ENCODE measurements around the gene INPP4B. TPM values are rescaled to one million over a fixed set of nuclear protein-coding genes. Genes with fewer than 3 reads are reported as not detected.
"Not testable (repeated sequence)": the region's sequence is repeated elsewhere in the genome, so short reads cannot be mapped to it uniquely, and the experiment has no call there.

The INPP4B gene
- total RNA-seq, 1 donor from 2014 or later: 12.1 TPM

DNA sequence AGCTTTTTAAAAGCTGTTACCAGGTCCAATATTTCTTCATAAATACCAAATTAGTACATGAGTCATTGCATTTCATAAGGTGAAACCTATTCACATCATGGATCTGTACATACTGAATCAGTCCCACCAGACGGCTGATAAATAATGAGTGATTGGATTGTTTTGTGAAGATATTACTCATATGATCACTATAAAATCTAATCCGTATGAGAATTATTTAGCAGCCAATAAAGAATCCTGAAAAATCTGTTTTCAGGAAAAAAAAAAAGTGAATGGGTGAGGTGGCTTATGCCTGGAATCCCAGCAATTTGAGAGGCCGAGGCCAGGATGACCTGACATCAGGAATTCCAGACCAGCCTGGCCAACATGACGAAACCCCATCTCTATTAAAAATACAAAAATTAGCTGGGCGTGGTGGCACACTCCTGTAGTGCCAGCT, 438.1 kb downstream of the INPP4B start:
- DNase-seq (ENCODE audit: missing footprints): no peak
- intact Hi-C loops (cut with DNase I): no loop called here
- no peak for ATAC-seq

GRCh38 chr4:142407596-142407995, 438.5 kb downstream of the INPP4B start:
- ATAC-seq: no peak
- DNase-seq (ENCODE audit: missing footprints): no peak
- intact Hi-C loops (cut with DNase I): no loop called here

DNA sequence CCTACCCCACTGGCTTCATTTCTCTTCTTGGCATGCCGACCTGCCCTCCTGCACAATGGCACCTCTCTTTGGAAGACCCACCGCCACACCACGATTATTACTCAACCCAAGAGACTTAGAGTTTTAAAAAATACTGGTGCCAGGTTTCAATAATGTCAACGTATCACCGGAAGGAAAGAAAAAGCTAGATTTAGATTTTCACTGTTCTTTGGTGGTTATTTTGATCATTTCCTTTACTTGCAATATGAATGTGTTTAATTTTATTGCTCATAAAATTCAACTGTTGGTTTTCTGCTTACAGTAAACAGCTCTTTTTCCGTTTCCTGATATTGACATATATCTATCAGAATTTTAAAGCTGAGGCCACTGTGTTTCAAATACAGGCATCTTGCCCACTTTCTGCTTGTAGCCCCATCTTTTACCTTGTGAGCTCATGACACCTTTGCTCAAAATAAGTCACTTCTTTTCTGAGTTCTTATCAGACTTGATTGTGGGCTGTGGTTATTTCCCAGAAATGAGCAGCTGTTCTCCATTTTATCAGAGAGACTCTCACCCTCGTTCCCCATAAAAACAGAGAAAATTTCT, 439.1 kb downstream of the INPP4B start:
- DNase-seq (ENCODE audit: missing footprints): no peak
- ATAC-seq: no peak
- intact Hi-C loops (cut with DNase I): no loop called here

- DNase-seq (ENCODE audit: missing footprints) (no peak), ATAC-seq (no peak)
- intact Hi-C loops (cut with DNase I): no loop called here
These were observed 439.6 kb downstream of the INPP4B start for GRCh38 chr4:142406499-142406835.

DNA sequence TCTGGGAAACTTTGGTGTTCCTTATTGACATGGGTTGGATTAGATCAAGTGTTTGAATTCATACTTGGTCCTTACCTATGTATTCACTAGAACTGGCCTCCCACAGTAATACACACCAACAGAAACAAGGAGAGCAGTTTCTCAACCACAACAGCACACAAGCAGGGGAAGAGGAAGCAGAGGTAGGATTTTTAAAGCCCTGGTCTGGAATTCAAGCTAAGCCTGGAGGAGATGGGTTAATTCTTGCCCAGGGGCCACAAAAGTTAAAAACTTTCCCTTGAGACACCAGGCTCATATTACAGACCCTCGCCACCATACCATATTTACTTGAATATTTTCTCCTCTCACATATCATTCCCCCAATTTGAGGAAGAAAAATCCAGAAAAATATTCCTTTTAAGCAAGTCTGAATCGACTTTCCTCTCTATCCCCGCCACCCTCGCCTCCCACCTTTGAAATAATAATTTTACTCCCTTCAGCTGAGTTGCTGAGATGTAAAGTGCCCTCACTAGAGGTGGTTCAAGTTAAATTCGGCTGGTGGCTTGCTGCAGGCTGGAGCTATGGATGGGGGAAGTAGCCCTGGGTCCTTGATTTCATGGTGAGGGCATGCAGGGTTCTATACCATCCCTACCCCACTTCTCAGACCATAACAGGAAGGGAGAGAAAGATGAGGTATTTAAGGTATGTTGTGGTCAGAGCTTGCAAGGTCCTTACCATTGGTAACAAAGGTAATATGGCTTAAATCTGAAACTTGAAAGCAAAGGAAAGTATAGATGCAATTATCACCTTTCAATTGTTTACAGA, 440.2 kb downstream of the INPP4B start:
- peak; percentile 43 for ATAC-seq
- DNase-seq (ENCODE audit: missing footprints): no peak
- intact Hi-C loops (cut with DNase I): no loop called here

DNA sequence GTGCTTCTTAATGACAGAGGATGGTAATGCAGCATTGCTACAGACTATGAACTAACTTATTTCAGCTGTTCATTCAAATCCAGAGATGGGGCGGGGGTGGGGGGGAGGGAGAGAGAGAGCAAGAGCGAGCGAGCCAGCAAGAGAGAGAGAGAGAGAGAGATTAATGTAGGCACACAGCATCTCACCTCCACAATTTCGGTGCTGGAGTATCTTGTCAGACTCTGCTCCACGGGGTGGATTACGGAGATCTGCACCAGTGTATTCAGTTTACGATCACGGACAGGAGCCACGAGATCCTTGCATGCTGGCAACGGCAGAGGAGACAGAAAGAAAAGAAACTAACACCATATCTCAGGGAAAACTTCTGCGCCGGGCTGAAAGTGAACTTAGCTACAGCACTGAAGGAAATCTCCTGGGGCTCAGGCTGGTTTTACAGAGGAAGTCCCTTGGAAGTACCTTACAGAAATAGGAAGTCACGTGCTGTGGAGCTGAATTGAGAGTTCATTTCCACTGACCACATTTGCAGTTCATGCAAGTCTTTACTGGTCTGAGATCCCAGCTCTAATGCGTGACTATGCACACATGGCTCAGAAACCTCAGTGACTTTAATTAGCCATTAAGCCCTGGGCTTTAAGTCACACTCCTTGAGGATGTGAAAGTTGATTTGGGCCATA, 440.9 kb downstream of the INPP4B start:
- intact Hi-C loops (cut with DNase I): no loop called here
- ATAC-seq (peak; percentile 70), DNase-seq (ENCODE audit: missing footprints) (peak; percentile 28)

DNA sequence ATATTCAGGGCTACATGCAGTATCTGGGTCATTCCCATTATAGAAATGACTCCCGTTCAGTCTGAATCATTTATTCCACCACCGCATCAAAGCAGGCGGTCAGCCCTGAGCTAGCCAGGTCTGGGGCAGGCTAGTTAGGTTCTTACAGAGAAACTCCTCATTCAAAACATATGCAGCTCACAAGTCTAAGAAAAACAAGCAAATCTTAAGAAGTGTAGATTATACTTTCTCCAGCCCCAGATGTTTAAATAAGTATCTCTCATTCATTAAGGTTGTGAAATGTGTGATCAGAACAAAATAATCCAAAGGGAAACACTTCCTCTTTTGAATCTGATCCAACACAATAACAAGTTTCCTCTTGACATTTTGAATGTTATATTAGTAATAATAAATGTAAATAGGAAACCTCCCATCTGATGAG, 441.9 kb downstream of the INPP4B start:
- ATAC-seq (no peak), DNase-seq (ENCODE audit: missing footprints) (peak; percentile 32)
- intact Hi-C loops (cut with DNase I): no loop called here

DNA sequence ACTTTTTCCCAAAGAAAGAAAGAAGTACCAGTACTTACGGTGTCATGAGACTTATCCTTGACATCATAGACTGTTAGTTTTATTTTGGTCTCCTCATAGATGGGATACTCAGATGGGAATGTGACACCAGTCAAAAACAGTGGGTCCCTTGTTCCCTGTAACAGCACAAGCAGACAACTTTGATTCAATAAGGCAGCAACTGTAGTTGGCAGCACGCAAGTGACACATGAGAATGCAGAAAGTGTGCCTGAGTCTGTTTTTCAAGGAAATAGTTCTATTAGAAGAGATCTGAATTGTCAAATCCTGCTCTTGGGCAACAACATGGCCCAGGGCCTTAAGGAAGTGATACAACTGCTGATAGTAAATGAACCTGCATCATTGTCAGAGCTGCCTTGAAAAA, 443.2 kb downstream of the INPP4B start:
- intact Hi-C loops (cut with DNase I): no loop called here
- DNase-seq (ENCODE audit: missing footprints): no peak
- peak; percentile 45 for ATAC-seq

- DNase-seq (ENCODE audit: missing footprints) (no peak), ATAC-seq (no peak)
- intact Hi-C loops (cut with DNase I): no loop called here
These were observed 443.9 kb downstream of the INPP4B start for GRCh38 chr4:142402156-142402555.

DNA sequence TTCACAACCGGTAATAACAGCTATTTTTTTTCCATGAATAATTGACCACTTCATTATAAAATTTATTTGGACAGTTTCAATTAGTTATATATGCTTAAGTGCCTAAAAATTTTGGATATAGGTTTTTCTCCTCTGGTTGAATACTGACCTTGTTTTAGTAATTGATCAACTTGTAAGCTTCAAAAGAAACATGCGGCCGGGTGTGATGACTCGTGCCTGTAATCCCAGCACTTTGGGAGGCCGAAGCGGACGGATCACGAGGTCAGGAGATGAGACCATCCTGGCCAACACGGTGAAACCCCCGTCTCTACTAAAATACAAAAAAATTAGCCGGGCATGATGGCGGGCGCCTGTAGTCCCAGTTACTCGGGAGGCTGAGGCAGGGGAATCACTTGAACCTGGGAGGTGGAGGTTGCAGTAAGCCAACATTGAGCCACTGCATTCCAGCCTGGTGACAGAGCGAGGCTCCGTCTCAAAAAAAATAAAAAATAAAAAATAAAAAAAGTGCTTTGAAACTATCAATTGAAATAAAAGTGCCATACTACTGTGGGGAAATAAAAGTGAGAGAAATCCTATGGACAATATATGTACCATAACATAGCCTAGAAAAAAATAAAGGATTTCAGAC, 448.6 kb downstream of the INPP4B start:
- intact Hi-C loops (cut with DNase I); ATAC-seq: not testable (repeated sequence)

GRCh38 chr4:142396279-142396678, 449.8 kb downstream of the INPP4B start:
- ATAC-seq (no peak), DNase-seq (ENCODE audit: missing footprints) (no peak)
- intact Hi-C loops (cut with DNase I): no loop called here

More for the DNA sequence above, 448.6 kb downstream of the INPP4B start:
- DNase-seq (ENCODE audit: missing footprints): not testable (repeated sequence)

- ATAC-seq (no peak), DNase-seq (ENCODE audit: missing footprints) (no peak)
- intact Hi-C loops (cut with DNase I): no loop called here
These were observed 453.0 kb downstream of the INPP4B start for GRCh38 chr4:142393127-142393526.

GRCh38 chr4:142386856-142387255, 459.2 kb downstream of the INPP4B start:
- intact Hi-C loops (cut with DNase I): no loop called here
- no peak for DNase-seq (ENCODE audit: missing footprints)
- ATAC-seq: no peak

- ATAC-seq: no peak
- intact Hi-C loops (cut with DNase I): no loop called here
These were observed 459.7 kb downstream of the INPP4B start for GRCh38 chr4:142386449-142386848.

DNA sequence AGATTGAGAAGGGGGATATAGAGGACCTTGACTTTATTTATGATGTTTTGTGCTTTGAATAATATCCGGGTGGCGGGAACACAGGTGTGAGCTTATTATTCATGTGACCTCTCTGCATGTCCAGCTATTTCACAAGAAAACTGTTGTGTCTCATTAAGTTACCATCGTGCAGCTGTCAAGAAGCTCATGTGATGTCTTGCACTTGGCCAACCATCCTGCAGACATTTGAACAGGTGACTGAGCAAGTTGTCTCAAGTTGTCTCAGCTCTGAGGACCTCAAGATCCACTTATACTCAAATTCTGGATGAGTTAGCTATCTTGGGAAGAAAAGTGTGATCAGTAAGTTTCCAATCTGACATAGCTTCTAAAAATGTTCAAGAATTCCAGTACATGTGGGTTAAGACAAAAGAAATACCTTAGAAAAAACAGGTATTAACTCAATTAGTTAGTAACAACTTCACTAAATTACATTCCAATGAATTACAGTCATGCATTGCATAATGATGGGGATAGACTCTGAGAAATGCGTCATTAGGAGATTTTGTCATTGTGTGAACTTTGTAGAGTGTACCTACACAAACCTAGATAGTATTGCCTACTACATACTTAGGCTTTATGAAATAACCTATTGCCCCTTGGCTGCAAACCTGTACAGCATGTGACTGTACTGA, 462.2 kb downstream of the INPP4B start:
- no peak for ATAC-seq
- no peak for DNase-seq (ENCODE audit: missing footprints)
- intact Hi-C loops (cut with DNase I): no loop called here

More at GRCh38 chr4:142386449-142386848, 459.7 kb downstream of the INPP4B start:
- DNase-seq (ENCODE audit: missing footprints): no peak

DNA sequence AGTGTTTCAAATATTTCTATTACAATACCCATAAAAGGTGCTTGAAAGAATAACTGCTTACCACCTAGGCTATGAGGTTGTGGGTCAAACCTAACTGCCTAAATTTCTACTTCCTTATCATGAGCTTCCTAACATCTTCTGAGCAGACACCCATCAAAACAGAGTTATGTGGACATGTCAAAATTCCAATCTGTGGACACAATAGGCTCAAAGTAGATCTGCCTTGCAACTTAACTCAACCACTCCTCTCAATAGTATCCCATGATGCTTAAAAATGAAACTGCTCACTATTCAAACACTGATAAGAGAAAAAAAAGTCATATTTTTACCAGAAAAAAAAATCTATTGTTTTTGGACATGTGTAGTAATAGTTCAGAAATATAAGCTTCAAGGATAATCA, 462.7 kb downstream of the INPP4B start:
- DNase-seq (ENCODE audit: missing footprints) (no peak), ATAC-seq (no peak)
- intact Hi-C loops (cut with DNase I): no loop called here

GRCh38 chr4:142380052-142380602, 466.0 kb downstream of the INPP4B start:
- DNase-seq (ENCODE audit: missing footprints): no peak
- no peak for ATAC-seq
- intact Hi-C loops (cut with DNase I): no loop called here

GRCh38 chr4:142379277-142380051, 466.6 kb downstream of the INPP4B start:
- DNase-seq (ENCODE audit: missing footprints) (no peak), ATAC-seq (no peak)
- intact Hi-C loops (cut with DNase I): no loop called here
